HEK293T (cell line): ENCODE measurements around the gene SLC6A6.

Source experiments
- ARNT ChIP-seq: fragments of 450-650 bp; IDR thresholded peaks from 2 replicates; pipeline ENCODE4 v1.6.1; 2017; ENCODE audit warnings: mild to moderate bottlenecking
- ELF4 ChIP-seq: fragments of 450-650 bp; IDR thresholded peaks from 2 replicates; pipeline ENCODE4 v1.6.1; 2017; ENCODE audit warnings: antibody characterized with exemption
- FOXA1 ChIP-seq: fragments of 450-650 bp; IDR thresholded peaks from 2 replicates; pipeline ENCODE4 v1.6.1; 2016; ENCODE audit warnings: mild to moderate bottlenecking
- FOXM1 ChIP-seq: fragments of 450-650 bp; IDR thresholded peaks from 2 replicates; pipeline ENCODE4 v1.6.1; 2017; ENCODE audit warnings: mild to moderate bottlenecking, borderline replicate concordance
- HDGF ChIP-seq: fragments of 450-650 bp; IDR thresholded peaks from 2 replicates; pipeline ENCODE4 v1.6.1; 2017; ENCODE audit warnings: antibody characterized with exemption, borderline replicate concordance
- L3MBTL2 ChIP-seq: fragments of 450-650 bp; conservative IDR thresholded peaks from 2 replicates; pipeline ENCODE4 v1.6.1; 2016; ENCODE audit warnings: mild to moderate bottlenecking
- SUZ12 ChIP-seq: fragments of 450-650 bp; IDR thresholded peaks from 2 replicates; pipeline ENCODE4 v1.6.1; 2016; ENCODE audit warnings: mild to moderate bottlenecking
- TARDBP ChIP-seq: fragments of 450-650 bp; IDR thresholded peaks from 2 replicates; pipeline ENCODE4 v1.6.1; 2016
- ZNF384 ChIP-seq: fragments of 450-650 bp; IDR thresholded peaks from 2 replicates; pipeline ENCODE4 v1.6.1; 2016
- TF ChIP-seq, protein P1 (sequence below): fragments of 450-650 bp; IDR thresholded peaks from 2 replicates; pipeline ENCODE4 v1.6.1; 2016

DNA sequence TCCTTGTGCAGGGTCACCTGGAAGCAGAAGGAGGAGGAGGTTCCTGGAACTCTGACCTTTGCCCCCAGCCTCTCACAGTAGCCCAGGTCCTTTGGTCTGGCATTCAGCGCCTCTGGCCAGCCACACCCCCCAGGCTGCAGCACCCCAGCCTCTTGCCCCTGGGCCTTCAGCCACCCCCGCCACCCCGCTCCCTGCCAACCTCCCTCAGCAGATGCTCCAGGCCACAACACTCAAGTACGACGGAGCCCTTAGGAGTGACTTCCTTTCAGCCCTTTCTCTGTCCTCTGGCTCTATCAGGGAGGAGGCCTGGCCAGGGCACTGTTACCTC, 92.5 kb downstream of the SLC6A6 start:
- TF ChIP-seq ZNF384 (no peak), ELF4 (no peak), L3MBTL2 (no peak), FOXA1 (no peak), TARDBP (no peak), SUZ12 (no peak), HDGF (no peak), FOXM1 (no peak), ARNT (no peak)
- TF ChIP-seq, protein P1, sequence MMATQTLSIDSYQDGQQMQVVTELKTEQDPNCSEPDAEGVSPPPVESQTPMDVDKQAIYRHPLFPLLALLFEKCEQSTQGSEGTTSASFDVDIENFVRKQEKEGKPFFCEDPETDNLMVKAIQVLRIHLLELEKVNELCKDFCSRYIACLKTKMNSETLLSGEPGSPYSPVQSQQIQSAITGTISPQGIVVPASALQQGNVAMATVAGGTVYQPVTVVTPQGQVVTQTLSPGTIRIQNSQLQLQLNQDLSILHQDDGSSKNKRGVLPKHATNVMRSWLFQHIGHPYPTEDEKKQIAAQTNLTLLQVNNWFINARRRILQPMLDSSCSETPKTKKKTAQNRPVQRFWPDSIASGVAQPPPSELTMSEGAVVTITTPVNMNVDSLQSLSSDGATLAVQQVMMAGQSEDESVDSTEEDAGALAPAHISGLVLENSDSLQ: no peak
